Heart left ventricle (tissue), 13 donors: ENCODE measurements around the gene SMC3.

Experiments used
- CTCF ChIP-seq, 12 donors: fragments of 200-600 bp; sonication (generic) in 4 of 12; IDR thresholded peaks; one replicate each; pipeline versions ENCODE4 v1.5.0 to v1.8.0; 2018 to 2022; ENCODE audit warnings: antibody characterized with exemption in 12 of 12, mild to moderate bottlenecking in 5 of 12
- POLR2A ChIP-seq, 2 donors: fragments of 450-650 bp; IDR thresholded peaks; one replicate each; pipeline ENCODE4 v1.6.1; 2017; ENCODE audit warnings: antibody characterized with exemption in 2 of 2, mild to moderate bottlenecking in 2 of 2, moderate library complexity in 2 of 2
- donor health status: ischemic (EF 13 %, LVEDD 7.1; RV severe dilation, severe dysfunction).
- donor health status: DM: no; HTN: yes; CAD: no.
- donor health status: DM: no; HTN: no; CAD: no.
- donor health status: ischemic (EF 25% LVEDD 6.9; RV normal size, moderate dysfunction).
- donor health status: ischemic (EF 25% LVEDD 5.7; RV mildly dilated, moderate dysfunction).
- donor health status: ischemic (EF 35%, LVEDD 5.7; RV mildly dilated, moderate dysfunction).
- donor health status: nonischemic (EF 11% LVEDD 7.7; RV severe dilation, severe dysfunction).
- donor health status: DM: yes; HTN: yes; CAD: no.
- donor health status: PGD.
- donor health status: ischemic (EF 29% LVEDD 5.4; RV normal size, mild dysfunction).
- donor health status: nonischemic (EF 23%, LVEDD 6.1; RV moderate dilation, normal function).

- TF ChIP-seq CTCF (IDR thresholded peaks at IDR 0.05) (no peak), POLR2A (IDR thresholded peaks at IDR 0.05) (no peak)
These were observed 43.2 kb upstream of the SMC3 start for GRCh38 chr10:110524179-110524858.
